ENCODE data around the gene TNRC18. TPM values are rescaled to one million over a fixed set of nuclear protein-coding genes. Genes with fewer than 3 reads are reported as not detected.

The TNRC18 gene
- total RNA-seq, 2 donors from 2014 or later, result 54.5 to 67.6 TPM

DNA sequence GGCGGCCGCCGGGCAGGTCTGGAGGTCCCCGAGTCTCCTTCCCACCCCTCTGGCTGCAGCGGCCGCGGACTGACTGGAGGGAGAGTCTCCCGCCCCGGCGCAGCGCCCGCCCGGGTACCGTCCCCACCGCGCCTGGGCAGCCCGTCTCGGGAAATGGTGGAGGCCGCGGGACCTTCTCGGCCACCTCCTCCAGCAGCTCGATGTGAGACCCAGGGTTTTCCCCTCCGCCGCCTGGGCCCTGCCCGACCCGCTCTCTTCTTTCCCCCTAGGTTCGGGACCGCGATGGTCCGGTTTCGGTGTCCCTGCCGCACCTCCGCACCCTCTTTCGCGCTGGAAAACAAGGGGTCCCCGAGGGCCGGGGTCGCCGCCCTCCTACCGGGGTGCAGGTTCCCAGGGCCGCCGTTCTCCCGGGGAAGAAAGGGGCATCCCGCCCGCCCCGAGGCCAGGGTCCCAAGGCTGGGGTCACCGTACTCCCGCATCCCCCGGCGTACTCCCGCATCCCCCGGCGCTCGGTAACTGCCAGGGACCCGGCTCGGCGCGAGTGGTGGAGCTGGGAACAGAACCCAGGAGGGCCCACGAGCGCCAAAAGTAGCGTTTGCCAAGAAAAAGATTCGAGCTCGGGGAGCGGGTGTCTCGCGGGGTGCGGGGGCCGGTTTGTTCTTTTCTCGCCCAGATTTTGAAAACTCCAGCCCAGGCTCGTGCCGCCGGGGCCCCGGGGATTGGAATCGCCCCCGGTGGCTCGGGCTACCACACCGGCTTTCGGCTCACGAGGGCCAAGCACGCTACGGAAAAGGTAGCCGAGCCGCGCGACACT, 3.4 kb downstream of the TNRC18 start:
- peaks cover 50% of the 10 kb centered on the region for H3K27me3 Mint-ChIP-seq
- H3K27ac Mint-ChIP-seq, result peak overlapping the region; percentile 9
- no peaks in the 10 kb centered on the region for H3K9me3 ChIP-seq (ENCODE audit: control insufficient read depth, low read length, poor library complexity, severe bottlenecking)
- peaks cover 2% of the 10 kb centered on the region for H3K36me3 Mint-ChIP-seq (ENCODE audit: low read depth)
- H3K4me1 Mint-ChIP-seq, result peaks cover 26% of the 10 kb centered on the region
- DNase-seq, result peak in 1 of 3 donors; percentile 33
- peak; percentile 22 for ATAC-seq
- H3K4me3 Mint-ChIP-seq, result peak overlapping the region; percentile 84

DNA sequence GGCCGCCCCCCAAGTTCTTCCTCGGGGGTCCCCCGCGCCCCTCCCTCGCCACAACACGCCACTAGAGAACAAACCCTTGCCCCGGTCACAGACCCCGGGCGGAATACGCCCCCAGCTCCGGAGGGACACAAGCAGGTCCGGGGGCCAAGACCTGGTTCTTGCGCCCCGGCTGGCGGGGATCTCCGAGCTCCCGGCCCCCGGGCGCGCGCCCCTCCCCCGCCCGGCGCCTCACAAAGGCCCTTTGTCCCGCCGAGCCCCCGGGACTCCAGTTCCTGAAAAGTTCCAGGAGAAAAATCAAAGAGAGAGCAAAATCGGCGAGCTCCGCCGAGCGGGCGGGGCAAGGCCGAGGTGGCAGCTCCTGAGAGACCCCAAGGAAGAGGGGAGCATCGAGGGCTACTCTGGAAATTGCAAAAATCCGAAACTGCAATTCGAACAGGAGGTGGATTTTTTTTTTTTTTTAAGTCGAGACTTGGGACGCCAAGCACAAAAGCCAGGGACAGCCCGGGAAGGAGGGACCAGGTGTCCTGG, 4.0 kb downstream of the TNRC18 start:
- H3K27me3 Mint-ChIP-seq, result peaks cover 50% of the 10 kb centered on the region
- H3K9me3 ChIP-seq (ENCODE audit: control insufficient read depth, low read length, poor library complexity, severe bottlenecking), result no peaks in the 10 kb centered on the region
- peaks cover 23% of the 10 kb centered on the region for H3K4me1 Mint-ChIP-seq
- peak overlapping the region; percentile 9 for H3K27ac Mint-ChIP-seq
- H3K36me3 Mint-ChIP-seq (ENCODE audit: low read depth), result peaks cover 2% of the 10 kb centered on the region
- ATAC-seq (no peak), DNase-seq (no peak)
- H3K4me3 Mint-ChIP-seq, result peak overlapping the region; percentile 84

DNA sequence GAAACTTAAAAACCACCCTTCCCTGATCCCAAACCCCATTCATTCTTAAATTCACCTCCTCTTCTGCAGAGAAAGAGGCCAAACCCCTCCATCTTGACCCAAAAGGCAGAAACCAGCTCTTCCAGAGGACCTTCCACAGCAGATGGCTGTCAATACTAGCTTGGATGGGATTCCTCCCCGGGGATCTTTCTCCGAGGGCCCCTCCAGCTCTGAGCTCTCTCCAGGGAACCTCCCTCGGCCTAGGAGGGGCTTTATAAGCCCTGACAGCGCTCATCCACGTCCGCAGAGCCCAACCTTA, 5.4 kb downstream of the TNRC18 start:
- peak overlapping the region; percentile 84 for H3K4me3 Mint-ChIP-seq
- peak overlapping the region; percentile 24 for H3K27ac Mint-ChIP-seq
- H3K4me1 Mint-ChIP-seq, result peaks cover 16% of the 10 kb centered on the region
- H3K36me3 Mint-ChIP-seq (ENCODE audit: low read depth), result peaks cover 4% of the 10 kb centered on the region
- no peaks in the 10 kb centered on the region for H3K9me3 ChIP-seq (ENCODE audit: control insufficient read depth, low read length, poor library complexity, severe bottlenecking)
- peaks cover 54% of the 10 kb centered on the region for H3K27me3 Mint-ChIP-seq
- ATAC-seq (no peak), DNase-seq (no peak)

DNA sequence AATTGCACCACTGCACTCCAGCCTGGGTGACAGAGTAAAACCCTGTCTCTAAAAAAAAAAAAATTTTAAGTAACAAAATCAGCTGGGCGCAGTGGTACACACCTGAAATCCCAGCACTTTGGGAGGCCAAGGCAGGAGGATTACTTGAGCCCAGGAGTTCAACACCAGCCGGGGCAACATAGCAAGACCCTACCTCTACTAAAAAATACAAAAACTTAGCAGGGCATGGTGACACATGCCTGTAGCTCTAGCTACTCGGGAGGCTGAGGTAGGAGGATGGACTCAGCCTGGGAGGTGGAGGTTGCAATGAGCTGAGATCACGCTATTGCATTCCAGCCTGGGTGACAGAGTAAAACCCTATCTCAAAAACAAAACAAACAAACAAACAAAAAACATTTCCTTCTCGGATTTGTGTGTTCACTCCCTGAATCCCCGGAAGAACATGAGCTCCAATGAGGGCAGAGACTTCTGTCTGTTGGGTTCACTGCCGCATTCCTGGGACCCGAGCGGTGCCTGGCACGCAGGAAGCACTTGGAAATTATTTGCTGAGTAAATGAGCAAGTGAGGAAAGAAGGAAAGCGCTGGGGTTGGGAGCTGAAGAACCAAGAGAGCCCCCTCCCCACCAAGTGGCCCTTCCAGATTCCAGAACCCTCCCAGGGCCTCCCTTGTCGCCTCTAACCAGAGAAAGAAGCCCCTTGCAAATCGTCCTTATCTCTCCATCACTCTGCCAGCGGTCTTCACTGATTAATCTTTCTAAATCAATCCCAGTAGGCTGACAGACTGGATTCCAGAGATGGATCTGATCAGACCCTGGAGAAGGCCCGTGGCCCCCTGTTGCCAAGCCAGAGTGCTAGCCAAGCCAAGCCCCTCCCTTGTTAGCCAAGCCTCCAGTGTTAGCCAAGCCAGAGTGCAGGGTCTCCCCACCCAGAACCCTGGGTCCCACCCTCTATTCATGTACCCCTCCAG, 6.2 kb downstream of the TNRC18 start:
- Mint-ChIP-seq H3K4me1 (peaks cover 16% of the 10 kb centered on the region), H3K4me3 (no peak overlapping the region), H3K27me3 (peaks cover 55% of the 10 kb centered on the region), H3K36me3 (ENCODE audit: low read depth) (peaks cover 4% of the 10 kb centered on the region), H3K27ac (no peak overlapping the region)
- DNase-seq (no peak), ATAC-seq (no peak)
- no peaks in the 10 kb centered on the region for H3K9me3 ChIP-seq (ENCODE audit: control insufficient read depth, low read length, poor library complexity, severe bottlenecking)

DNA sequence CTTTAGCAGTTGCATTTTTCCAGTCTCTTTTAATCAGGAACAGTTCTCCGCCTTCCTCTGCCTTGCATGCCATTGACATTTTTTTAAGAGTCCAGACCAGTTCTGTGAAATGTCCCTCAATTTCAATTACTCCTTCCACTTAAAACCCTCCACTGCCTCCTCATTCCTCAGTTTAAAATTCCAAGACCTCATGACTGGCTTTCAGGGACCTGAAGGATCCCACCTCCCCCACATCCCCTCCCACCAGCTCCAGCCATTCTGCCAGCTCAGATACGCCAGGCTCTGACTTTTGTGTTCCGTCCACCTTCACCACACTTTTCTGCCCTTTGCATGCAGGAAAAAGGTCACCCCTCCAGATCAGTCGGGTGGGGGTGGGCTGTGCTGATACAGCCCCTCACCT, 8.7 kb downstream of the TNRC18 start:
- peaks cover 62% of the 10 kb centered on the region for H3K27me3 Mint-ChIP-seq
- DNase-seq (no peak), ATAC-seq (no peak)
- no peak overlapping the region for H3K27ac Mint-ChIP-seq
- peaks cover 13% of the 10 kb centered on the region for H3K4me1 Mint-ChIP-seq
- no peaks in the 10 kb centered on the region for H3K9me3 ChIP-seq (ENCODE audit: control insufficient read depth, low read length, poor library complexity, severe bottlenecking)
- H3K4me3 Mint-ChIP-seq, result no peak overlapping the region
- peaks cover 4% of the 10 kb centered on the region for H3K36me3 Mint-ChIP-seq (ENCODE audit: low read depth)

DNA sequence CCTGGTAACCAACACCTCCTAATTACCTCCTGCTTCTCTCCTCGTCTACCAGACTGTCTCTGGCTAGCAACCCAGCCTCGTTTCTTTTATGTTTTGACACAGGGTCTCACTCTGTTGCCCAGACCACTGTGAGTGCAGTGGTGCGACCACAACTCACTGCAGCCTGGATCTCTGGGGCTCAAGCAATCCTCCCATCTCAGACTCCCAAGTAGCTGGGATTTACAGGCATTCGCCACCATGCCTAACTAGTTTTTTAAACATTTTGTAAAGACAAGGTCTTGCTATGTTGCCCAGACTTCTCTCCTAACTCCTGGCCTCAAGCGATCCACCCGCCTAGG, 10.2 kb downstream of the TNRC18 start:
- Mint-ChIP-seq H3K4me1 (peaks cover 9% of the 10 kb centered on the region), H3K27me3 (peaks cover 60% of the 10 kb centered on the region), H3K27ac (no peak overlapping the region), H3K4me3 (no peak overlapping the region), H3K36me3 (ENCODE audit: low read depth) (peaks cover 2% of the 10 kb centered on the region)
- ATAC-seq, result no peak
- no peaks in the 10 kb centered on the region for H3K9me3 ChIP-seq (ENCODE audit: control insufficient read depth, low read length, poor library complexity, severe bottlenecking)
- DNase-seq, result no peak

DNA sequence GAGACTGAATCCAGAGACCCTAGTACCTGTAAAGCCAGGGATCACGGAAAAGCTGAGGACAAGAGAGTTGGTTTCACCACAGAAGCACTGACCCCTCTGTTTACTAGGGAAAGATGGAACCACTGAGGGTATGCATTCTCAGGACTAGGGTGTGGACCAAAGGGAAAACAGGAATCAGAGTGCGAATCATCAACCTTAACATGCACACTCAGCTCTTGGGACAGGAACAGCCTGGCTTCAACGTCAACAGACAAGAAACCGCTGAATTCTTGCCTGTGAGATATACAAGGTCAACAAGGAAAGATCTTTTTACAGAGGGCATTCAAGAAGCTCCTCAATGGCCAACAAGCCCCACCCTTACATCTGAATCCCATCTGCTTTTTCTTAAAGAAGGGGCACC, 14.9 kb downstream of the TNRC18 start:
- H3K9me3 ChIP-seq (ENCODE audit: control insufficient read depth, low read length, poor library complexity, severe bottlenecking), result no peaks in the 10 kb centered on the region
- Mint-ChIP-seq H3K36me3 (ENCODE audit: low read depth) (peaks cover 2% of the 10 kb centered on the region), H3K4me3 (no peak overlapping the region), H3K27ac (no peak overlapping the region), H3K27me3 (peaks cover 33% of the 10 kb centered on the region), H3K4me1 (peaks cover 4% of the 10 kb centered on the region)
- ATAC-seq (no peak), DNase-seq (no peak)

DNA sequence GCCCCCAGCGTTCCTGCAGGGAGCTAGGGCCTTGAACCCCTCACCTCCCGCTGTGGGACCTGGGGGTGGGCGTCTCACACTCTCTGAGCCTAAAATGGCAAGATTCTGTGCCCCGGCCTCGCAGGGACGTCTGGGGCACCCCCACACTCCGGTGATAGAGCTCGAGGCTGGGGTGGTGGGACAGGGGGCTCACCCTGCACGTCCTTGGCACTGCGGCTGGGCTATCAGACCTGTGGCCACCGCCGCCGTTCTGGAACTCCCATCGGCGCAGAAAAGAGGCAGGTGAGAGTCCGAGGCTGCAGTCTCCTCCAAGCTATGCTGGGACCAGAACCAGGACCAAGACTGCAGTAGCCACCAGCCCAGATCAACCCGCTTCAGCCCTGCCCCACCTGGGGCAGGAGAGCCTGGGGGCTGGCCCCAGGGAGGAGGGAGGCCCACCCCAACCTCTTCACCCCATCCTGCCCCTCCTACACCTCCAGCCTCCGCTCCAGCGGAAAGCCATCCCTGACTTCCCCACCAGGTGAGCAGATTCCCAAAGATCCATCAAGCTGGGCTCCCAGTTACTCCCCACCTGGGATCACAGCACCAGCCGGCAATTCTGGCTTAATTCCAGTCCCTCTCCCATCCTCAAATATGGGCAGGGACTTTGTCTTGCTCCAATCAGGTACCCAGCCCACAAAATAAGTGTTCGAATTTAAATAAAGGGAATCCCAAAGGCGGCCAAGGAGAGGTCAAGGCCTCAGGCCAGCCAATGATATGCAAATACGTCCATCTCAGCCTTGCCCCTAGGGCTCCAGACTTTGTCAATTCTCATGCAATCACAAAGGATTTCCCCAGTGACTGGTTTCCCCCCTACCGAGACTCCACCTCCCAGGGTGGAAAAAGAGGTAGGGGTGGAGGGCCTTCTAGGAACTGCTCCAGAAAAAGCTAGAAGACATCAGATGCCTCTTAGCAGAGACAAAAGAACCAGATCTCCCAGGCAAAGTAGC, 16.4 kb downstream of the TNRC18 start:
- Mint-ChIP-seq H3K4me1 (peaks cover 4% of the 10 kb centered on the region), H3K27me3 (peaks cover 27% of the 10 kb centered on the region), H3K27ac (peak overlapping the region; percentile 3)

DNA sequence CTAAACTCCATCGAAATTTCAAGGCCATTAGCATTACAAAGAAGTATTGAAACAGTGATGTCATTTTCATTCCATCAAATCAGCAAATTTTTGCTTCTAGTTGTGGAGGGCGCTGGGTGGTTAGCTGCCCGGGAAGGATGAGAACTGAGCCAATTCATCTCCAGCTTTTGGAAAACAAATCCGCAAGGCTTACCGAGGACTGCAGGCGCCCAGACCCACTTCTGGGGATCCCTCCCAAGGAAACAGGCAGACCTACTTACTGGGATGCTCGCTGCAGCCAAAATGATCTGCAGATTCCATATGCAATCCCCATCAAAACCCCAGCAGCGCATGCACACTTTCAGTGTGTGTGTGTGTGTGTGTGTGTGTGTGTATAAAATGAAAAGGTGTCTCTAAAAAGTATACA, 19.2 kb downstream of the TNRC18 start:
- ATAC-seq (no peak), DNase-seq (no peak)
- peaks cover 2% of the 10 kb centered on the region for H3K4me1 Mint-ChIP-seq
- no peak overlapping the region for H3K4me3 Mint-ChIP-seq
- H3K9me3 ChIP-seq (ENCODE audit: control insufficient read depth, low read length, poor library complexity, severe bottlenecking), result no peaks in the 10 kb centered on the region
- H3K27me3 Mint-ChIP-seq, result peaks cover 20% of the 10 kb centered on the region
- no peak overlapping the region for H3K27ac Mint-ChIP-seq
- H3K36me3 Mint-ChIP-seq (ENCODE audit: low read depth), result no peaks in the 10 kb centered on the region

More for the DNA sequence above, 16.4 kb downstream of the TNRC18 start:
- DNase-seq (no peak), ATAC-seq (no peak)
- H3K9me3 ChIP-seq (ENCODE audit: control insufficient read depth, low read length, poor library complexity, severe bottlenecking), result no peaks in the 10 kb centered on the region
- no peak overlapping the region for H3K4me3 Mint-ChIP-seq
- no peaks in the 10 kb centered on the region for H3K36me3 Mint-ChIP-seq (ENCODE audit: low read depth)

DNA sequence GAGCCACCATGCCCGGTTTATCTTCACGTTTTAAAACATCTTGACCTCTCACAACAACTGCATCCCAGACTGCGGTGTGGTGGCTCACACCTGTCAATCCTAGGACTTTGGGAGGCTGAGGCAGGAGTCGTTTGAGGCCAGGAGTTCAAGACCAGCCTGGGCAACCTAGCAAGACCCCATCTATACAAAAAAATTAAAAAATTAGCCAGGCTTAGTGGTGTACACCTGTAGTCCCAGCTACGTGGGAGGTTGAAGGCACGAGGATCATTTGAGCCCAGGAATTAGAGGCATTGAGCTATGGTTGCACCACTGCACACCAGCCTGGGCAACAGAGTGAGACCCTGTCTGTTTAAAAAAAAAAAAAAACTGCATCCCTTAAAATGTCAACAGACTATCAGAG, 20.2 kb downstream of the TNRC18 start:
- H3K27ac Mint-ChIP-seq, result no peak overlapping the region
- no peaks in the 10 kb centered on the region for H3K9me3 ChIP-seq (ENCODE audit: control insufficient read depth, low read length, poor library complexity, severe bottlenecking)
- DNase-seq (no peak), ATAC-seq (no peak)
- no peak overlapping the region for H3K4me3 Mint-ChIP-seq
- peaks cover 12% of the 10 kb centered on the region for H3K27me3 Mint-ChIP-seq
- H3K36me3 Mint-ChIP-seq (ENCODE audit: low read depth), result no peaks in the 10 kb centered on the region
- H3K4me1 Mint-ChIP-seq, result peaks cover 2% of the 10 kb centered on the region

DNA sequence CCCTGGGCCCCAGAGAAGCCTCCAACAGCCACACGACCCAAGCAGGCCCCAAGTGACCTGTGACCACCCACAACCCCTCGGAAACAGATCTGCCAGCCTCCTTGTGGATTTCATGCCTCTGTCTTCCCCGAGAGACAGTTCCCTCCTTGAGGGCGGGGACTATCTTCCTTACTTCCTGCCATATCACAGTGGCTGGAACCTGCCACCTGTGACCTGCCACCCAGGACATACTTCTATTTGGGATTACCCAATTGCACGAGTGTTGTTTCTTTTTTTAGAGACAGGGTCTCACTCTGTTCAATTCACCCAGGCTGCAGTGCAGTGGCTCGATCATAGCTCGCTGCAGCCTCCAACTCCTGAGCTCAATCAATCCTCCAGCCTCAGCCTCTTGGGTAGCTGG, 25.9 kb downstream of the TNRC18 start:
- H3K9me3 ChIP-seq (ENCODE audit: control insufficient read depth, low read length, poor library complexity, severe bottlenecking), result no peaks in the 10 kb centered on the region
- ATAC-seq (no peak), DNase-seq (no peak)
- H3K4me3 Mint-ChIP-seq, result peak overlapping the region; percentile 80
- peak overlapping the region; percentile 98 for H3K27ac Mint-ChIP-seq
- peaks cover 6% of the 10 kb centered on the region for H3K36me3 Mint-ChIP-seq (ENCODE audit: low read depth)
- H3K4me1 Mint-ChIP-seq, result peaks cover 22% of the 10 kb centered on the region
- H3K27me3 Mint-ChIP-seq, result no peaks in the 10 kb centered on the region

DNA sequence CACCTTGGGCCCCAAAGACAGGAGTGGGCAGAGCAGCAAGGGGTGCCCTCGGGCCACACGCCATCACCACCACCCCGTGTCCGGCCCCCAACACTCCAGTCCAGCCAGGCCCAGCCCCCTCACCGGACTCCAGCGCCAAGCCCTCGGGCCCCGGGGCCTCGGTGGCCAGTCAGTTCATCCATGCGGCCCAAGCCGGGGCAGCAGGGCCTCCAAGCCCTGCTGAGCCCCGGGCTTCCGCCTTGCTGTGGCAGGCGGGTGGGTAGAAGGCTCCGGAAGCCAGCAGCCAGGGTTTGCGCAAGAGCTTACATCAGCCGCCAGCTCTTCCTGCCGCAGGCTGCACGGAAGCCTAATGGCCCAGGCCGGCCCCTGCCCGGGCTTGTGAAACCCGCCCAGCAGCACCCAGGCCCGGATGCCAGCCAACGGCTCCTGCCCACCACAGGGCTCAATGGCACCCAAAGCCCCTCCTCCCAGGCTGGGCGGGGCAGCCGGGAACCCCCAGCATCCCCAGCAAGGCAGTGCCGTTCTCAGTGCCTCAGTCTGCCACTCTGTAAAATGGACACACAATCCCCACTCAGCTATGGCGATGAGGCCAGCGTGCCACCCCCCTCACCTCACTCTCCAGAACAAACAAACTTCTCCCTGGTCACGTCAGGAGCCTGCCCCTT, 26.5 kb downstream of the TNRC18 start:
- Mint-ChIP-seq H3K4me3 (peak overlapping the region; percentile 80), H3K27ac (peak overlapping the region; percentile 98), H3K4me1 (peaks cover 22% of the 10 kb centered on the region), H3K27me3 (no peaks in the 10 kb centered on the region), H3K36me3 (ENCODE audit: low read depth) (peaks cover 6% of the 10 kb centered on the region)
- H3K9me3 ChIP-seq (ENCODE audit: control insufficient read depth, low read length, poor library complexity, severe bottlenecking), result no peaks in the 10 kb centered on the region
- ATAC-seq (peak; percentile 96), DNase-seq (peak; percentile 85 to 89 (median 87))
